IMR-90 (cell line): ENCODE data around the gene LY9. TPM values are rescaled to one million over a fixed set of nuclear protein-coding genes. Genes with fewer than 3 reads are reported as not detected.

Experiments
- ATAC-seq: fragments of 200-7000 bp; cut with Tn5 transposase; 2 replicates; pipeline ENCODE4 v1.9.1; 2020; ENCODE audit warnings: low read depth, mild to moderate bottlenecking, moderate library complexity
- BruUV-seq: library from RNA; stranded (reverse); fragments of 400-500 nt; replicated peaks from 2 replicates; lab custom pipeline; 2021; lab: Mats Ljungman, UMichigan
- CTCF ChIA-PET: fragments of 300-600 bp; formaldehyde crosslinking; extraction: SDS; loops from one replicate; lab custom pipeline; 2021; ENCODE audit warnings: antibody characterized with exemption; lab: Yijun Ruan, JAX
- POLR2A ChIA-PET: fragments of 300-600 bp; sonication (Branson Sonifier 250); formaldehyde crosslinking; loops from one replicate; lab custom pipeline; 2022; ENCODE audit warnings: antibody characterized with exemption; ENCODE audit not compliant: unreplicated experiment; lab: Charles Lee
- DNase-seq: peaks from one replicate; pipeline ENCODE4 v3.0.0; 2013
- H2AFZ ChIP-seq: replicated peaks from 2 replicates; pipeline ENCODE3; 2013; ENCODE audit warnings: low read length, mild to moderate bottlenecking; ENCODE audit not compliant: poor library complexity
- H2AK5ac ChIP-seq: 2 replicates; pipeline ENCODE4 v1.6.1; 2013; ENCODE audit warnings: low read depth, low read length, inconsistent platforms
- H2AK9ac ChIP-seq: replicated peaks from 2 replicates; pipeline ENCODE3; 2013; ENCODE audit warnings: mild to moderate bottlenecking, low read depth, low read length, moderate library complexity; ENCODE audit not compliant: poor library complexity
- H2BK120ac ChIP-seq: 2 replicates; pipeline ENCODE4 v1.6.1; 2013; ENCODE audit warnings: low read depth, low read length, inconsistent platforms
- H2BK15ac ChIP-seq: 3 replicates; pipeline ENCODE4 v1.6.1; 2013; ENCODE audit warnings: low read depth, low read length, inconsistent platforms
- H2BK20ac ChIP-seq: 2 replicates; pipeline ENCODE4 v1.6.1; 2013; ENCODE audit warnings: low read depth, mild to moderate bottlenecking, inconsistent platforms, low read length, moderate library complexity
- H2BK5ac ChIP-seq: 2 replicates; pipeline ENCODE4 v1.6.1; 2013; ENCODE audit warnings: mild to moderate bottlenecking, low read depth, low read length, inconsistent platforms; ENCODE audit not compliant: poor library complexity, severe bottlenecking
- H3K14ac ChIP-seq: replicated peaks from 2 replicates; pipeline ENCODE4 v1.6.1; 2013; ENCODE audit warnings: low read depth, low read length, inconsistent platforms
- H3K18ac ChIP-seq: 2 replicates; pipeline ENCODE4 v1.6.1; 2013; ENCODE audit warnings: low read depth, low read length, control low read depth
- H3K23ac ChIP-seq: 2 replicates; pipeline ENCODE4 v1.6.1; 2013; ENCODE audit warnings: low read depth, low read length, inconsistent platforms
- H3K27ac ChIP-seq: 2 replicates; pipeline ENCODE4 v1.5.1; 2013; ENCODE audit warnings: mild to moderate bottlenecking, control low read depth, low read length; ENCODE audit not compliant: insufficient read depth
- H3K27me3 ChIP-seq: 2 replicates; pipeline ENCODE4 v1.6.1; 2013; ENCODE audit warnings: low read length; ENCODE audit not compliant: control insufficient read depth, insufficient read depth
- H3K36me3 ChIP-seq: 2 replicates; pipeline ENCODE4 v1.6.1; 2013; ENCODE audit warnings: low read length, mixed read lengths; ENCODE audit not compliant: control insufficient read depth, insufficient read depth
- H3K4ac ChIP-seq: 2 replicates; pipeline ENCODE4 v1.6.1; 2013; ENCODE audit warnings: low read depth, low read length, inconsistent platforms
- H3K4me1 ChIP-seq: 2 replicates; pipeline ENCODE4 v1.6.1; 2013; ENCODE audit warnings: low read length, mixed read lengths; ENCODE audit not compliant: control insufficient read depth, insufficient read depth
- H3K4me2 ChIP-seq: 2 replicates; pipeline ENCODE4 v1.6.1; 2013; ENCODE audit warnings: low read depth, mild to moderate bottlenecking, control low read depth, low read length, moderate library complexity
- H3K4me3 ChIP-seq: 2 replicates; pipeline ENCODE4 v1.5.1; 2013; ENCODE audit warnings: low read depth, mild to moderate bottlenecking, control low read depth, low read length, moderate library complexity; ENCODE audit not compliant: insufficient read depth
- H3K56ac ChIP-seq: 2 replicates; pipeline ENCODE4 v1.6.1; 2013; ENCODE audit warnings: low read length, inconsistent platforms; ENCODE audit not compliant: insufficient read depth; ENCODE audit errors: extremely low read depth
- H3K79me1 ChIP-seq, 2 experiments: 2 replicates each; pipeline ENCODE4 v1.6.1; 2013; ENCODE audit warnings: low read length in 2 of 2, inconsistent platforms in 1 of 2, low read depth in 1 of 2
- H3K9ac ChIP-seq: 2 replicates; pipeline ENCODE4 v1.6.1; 2013; ENCODE audit warnings: low read depth, low read length, control low read depth
- H3K9me1 ChIP-seq: 2 replicates; pipeline ENCODE4 v1.6.1; 2013; ENCODE audit warnings: low read length, inconsistent platforms; ENCODE audit not compliant: insufficient read depth
- H3K9me3 ChIP-seq: 2 replicates; pipeline ENCODE4 v1.6.1; 2013; ENCODE audit warnings: low read length; ENCODE audit not compliant: control insufficient read depth, insufficient read depth
- H4K20me1 ChIP-seq: 2 replicates; pipeline ENCODE4 v1.6.1; 2013; ENCODE audit warnings: low read length, inconsistent platforms; ENCODE audit not compliant: insufficient read depth
- H4K5ac ChIP-seq: 2 replicates; pipeline ENCODE4 v1.6.1; 2013; ENCODE audit warnings: mild to moderate bottlenecking, low read depth, low read length, control low read depth
- H4K8ac ChIP-seq, 2 experiments: 2 replicates each; pipeline ENCODE4 v1.6.1; 2013; ENCODE audit warnings: low read depth in 2 of 2, low read length in 2 of 2, control low read depth in 1 of 2, inconsistent platforms in 1 of 2
- H4K91ac ChIP-seq: 2 replicates; pipeline ENCODE4 v1.6.1; 2013; ENCODE audit warnings: low read depth, low read length, inconsistent platforms; ENCODE audit not compliant: insufficient read depth
- BHLHE40 ChIP-seq: fragments of 150-350 bp; IDR thresholded peaks from 2 replicates; pipeline ENCODE4 v1.6.1; 2016; ENCODE audit warnings: mild to moderate bottlenecking, low read depth, low read length
- CHD1 ChIP-seq: IDR thresholded peaks from 2 replicates; pipeline ENCODE4 v1.6.1; 2012; ENCODE audit warnings: low read depth, low read length, improper control_type of control experiment
- CTCF ChIP-seq: conservative IDR thresholded peaks from 2 replicates; pipeline ENCODE4 v1.5.1; 2012; ENCODE audit warnings: mild to moderate bottlenecking, low read depth, low read length, improper control_type of control experiment
- ELK1 ChIP-seq: fragments of 150-350 bp; IDR thresholded peaks from 2 replicates; pipeline ENCODE4 v1.6.1; 2016; ENCODE audit warnings: low read depth, mild to moderate bottlenecking, low read length, moderate library complexity, borderline replicate concordance
- FOS ChIP-seq: fragments of 150-350 bp; IDR thresholded peaks from 2 replicates; pipeline ENCODE4 v1.6.1; 2016; ENCODE audit warnings: low read depth, low read length
- MAFK ChIP-seq: IDR thresholded peaks from 2 replicates; pipeline ENCODE4 v1.6.1; 2012; ENCODE audit warnings: low read depth, low read length, improper control_type of control experiment
- MAZ ChIP-seq: IDR thresholded peaks from 2 replicates; pipeline ENCODE4 v1.6.1; 2012; ENCODE audit warnings: low read depth, mild to moderate bottlenecking, low read length, improper control_type of control experiment, moderate library complexity, borderline replicate concordance
- MXI1 ChIP-seq: IDR thresholded peaks from 2 replicates; pipeline ENCODE4 v1.6.1; 2012; ENCODE audit warnings: low read depth, mild to moderate bottlenecking, low read length, moderate library complexity, borderline replicate concordance
- NFE2L2 ChIP-seq: fragments of 150-350 bp; IDR thresholded peaks from 2 replicates; pipeline ENCODE4 v1.6.1; 2016; ENCODE audit warnings: low read depth, mild to moderate bottlenecking, low read length
- RAD21 ChIP-seq: IDR thresholded peaks from 2 replicates; pipeline ENCODE4 v1.6.1; 2012; ENCODE audit warnings: low read length, improper control_type of control experiment
- RCOR1 ChIP-seq: IDR thresholded peaks from 2 replicates; pipeline ENCODE4 v1.6.1; 2012; ENCODE audit warnings: mild to moderate bottlenecking, low read length, improper control_type of control experiment; ENCODE audit not compliant: insufficient replicate concordance
- RFX5 ChIP-seq: IDR thresholded peaks from 2 replicates; pipeline ENCODE4 v1.8.0; 2012; ENCODE audit warnings: low read depth, mild to moderate bottlenecking, low read length, moderate library complexity
- SMC3 ChIP-seq: fragments of 150-350 bp; IDR thresholded peaks from 2 replicates; pipeline ENCODE4 v1.6.1; 2016; ENCODE audit warnings: low read depth, mild to moderate bottlenecking, antibody characterized with exemption, low read length, moderate library complexity
- WGBS, 2 experiments: methylation state at CpG; one replicate each; pipeline versions ENCODE4 v1.1.5 to v1.1.7; 2013; ENCODE audit warnings: missing lambda C conversion rate in 2 of 2; ENCODE audit not compliant: insufficient read length in 1 of 2; ENCODE audit errors: extremely low coverage in 2 of 2; 5-methylcytosine and 5-hydroxymethylcytosine counted together
- dilution Hi-C: fragments of 300-500 bp; cut with HindIII; formaldehyde crosslinking; loops from one replicate; pipeline ENCODE4 v1.14.3; 2018; ENCODE audit warnings: low sequenced_read_pairs; ENCODE audit not compliant: unreplicated experiment
- in situ Hi-C: fragments of 300-500 bp; cut with MboI; formaldehyde crosslinking; loops from 3 replicates; pipeline ENCODE4 v1.14.3; 2019; ENCODE audit warnings: low sequenced_read_pairs, inconsistent platforms, mixed read lengths
- intact Hi-C: fragments of 100-400 bp; cut with micrococcal nuclease; formaldehyde crosslinking; loops from 2 replicates; pipeline ENCODE4 v1.10.0; 2022
- polyA plus RNA-seq, 3 experiments: library from polyadenylated mRNA; depleted of rRNA; stranded (reverse); fragments of >200 nt; gene quantifications; 2 replicates each; pipeline ENCODE4 v1.2.3, GENCODE V29; 2012; ENCODE audit warnings: low replicate concordance in 1 of 3
- total RNA-seq: library from RNA; depleted of rRNA; stranded (reverse); fragments of >200 nt; gene quantifications from 2 replicates; pipeline ENCODE4 v1.2.3, GENCODE V29; 2012
- TF ChIP-seq, protein P1 (sequence below): fragments of 150-350 bp; IDR thresholded peaks from 2 replicates; pipeline ENCODE4 v1.6.1; 2017; ENCODE audit warnings: mild to moderate bottlenecking, antibody characterized with exemption, low read length, low read depth

The LY9 gene
- total and polyA plus RNA-seq, 2 of the 4 experiments (the other 2 are of a cell fraction): not detected

DNA sequence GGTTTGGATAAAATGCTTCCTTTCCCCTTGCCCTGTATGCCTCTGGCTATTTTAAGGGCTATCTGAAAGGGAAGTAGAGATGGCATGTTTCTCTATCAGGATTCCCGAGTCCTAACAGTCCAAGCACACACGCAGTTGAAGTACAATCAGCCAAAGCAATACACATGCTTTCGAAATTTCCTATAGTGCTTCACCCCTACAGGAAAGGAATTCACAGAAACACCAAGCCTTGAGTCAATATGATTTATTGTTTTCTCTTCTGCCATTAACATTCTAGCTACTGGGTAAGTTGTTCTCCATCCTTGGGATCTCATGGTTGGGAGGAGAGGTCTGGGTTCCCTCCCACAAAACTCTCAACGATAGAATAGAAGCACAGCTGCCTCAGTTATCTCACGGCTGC, 80.3 kb downstream of the LY9 start:
- H3K4me3 ChIP-seq: no peak overlapping the region
- no peaks in the 10 kb centered on the region for H3K79me1 ChIP-seq
- no peak overlapping the region for H3K14ac ChIP-seq
- no peak overlapping the region for H3K23ac ChIP-seq
- H2AK5ac ChIP-seq: no peak overlapping the region
- no peak overlapping the region for H3K18ac ChIP-seq
- H3K4me1 ChIP-seq: no peaks in the 10 kb centered on the region
- no peak for TF ChIP-seq CTCF
- TF ChIP-seq MXI1: no peak
- TF ChIP-seq ELK1: no peak
- no peak for TF ChIP-seq FOS
- no peak for TF ChIP-seq NFE2L2
- TF ChIP-seq RAD21: no peak
- no peak for TF ChIP-seq MAZ
- TF ChIP-seq RCOR1: no peak
- no peak for TF ChIP-seq MAFK
- no peak for TF ChIP-seq CHD1
- TF ChIP-seq SMC3: no peak
- no peak for TF ChIP-seq RFX5
- TF ChIP-seq BHLHE40: no peak
- TF ChIP-seq, protein P1, sequence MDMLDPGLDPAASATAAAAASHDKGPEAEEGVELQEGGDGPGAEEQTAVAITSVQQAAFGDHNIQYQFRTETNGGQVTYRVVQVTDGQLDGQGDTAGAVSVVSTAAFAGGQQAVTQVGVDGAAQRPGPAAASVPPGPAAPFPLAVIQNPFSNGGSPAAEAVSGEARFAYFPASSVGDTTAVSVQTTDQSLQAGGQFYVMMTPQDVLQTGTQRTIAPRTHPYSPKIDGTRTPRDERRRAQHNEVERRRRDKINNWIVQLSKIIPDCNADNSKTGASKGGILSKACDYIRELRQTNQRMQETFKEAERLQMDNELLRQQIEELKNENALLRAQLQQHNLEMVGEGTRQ: no peak
- H4K20me1 ChIP-seq: no peaks in the 10 kb centered on the region
- no peak overlapping the region for H2AK9ac ChIP-seq
- H3K36me3 ChIP-seq: no peaks in the 10 kb centered on the region
- H3K4ac ChIP-seq: no peak overlapping the region
- H4K5ac ChIP-seq: no peak overlapping the region
- H2AFZ ChIP-seq: no peak overlapping the region
- BruUV-seq: no TSS peak
- no peak overlapping the region for H3K4me2 ChIP-seq
- no peak overlapping the region for H2BK5ac ChIP-seq
- DNase-seq: no peak
- no peak overlapping the region for H3K27ac ChIP-seq
- POLR2A ChIA-PET: no interaction called here
- CTCF ChIA-PET: no interaction called here
- H3K9ac ChIP-seq: no peak overlapping the region
- no peak overlapping the region for H4K8ac ChIP-seq
- no peaks in the 10 kb centered on the region for H3K27me3 ChIP-seq
- dilution Hi-C loops (no loop called here), intact Hi-C loops (no loop called here), in situ Hi-C loops (no loop called here)
- no peak overlapping the region for H2BK120ac ChIP-seq
- H2BK20ac ChIP-seq: no peak overlapping the region
- WGBS, 2 experiments: no CpG with 5 or more reads among the region's 5 CpGs
- H3K56ac ChIP-seq: no peak overlapping the region
- H4K91ac ChIP-seq: no peak overlapping the region
- H3K9me3 ChIP-seq: no peaks in the 10 kb centered on the region
- no peak overlapping the region for H2BK15ac ChIP-seq
- no peaks in the 10 kb centered on the region for H3K9me1 ChIP-seq
- ATAC-seq: no peak
